Measurements from ENCODE around the gene SAMD9L.

Gene SAMD9L

DNA sequence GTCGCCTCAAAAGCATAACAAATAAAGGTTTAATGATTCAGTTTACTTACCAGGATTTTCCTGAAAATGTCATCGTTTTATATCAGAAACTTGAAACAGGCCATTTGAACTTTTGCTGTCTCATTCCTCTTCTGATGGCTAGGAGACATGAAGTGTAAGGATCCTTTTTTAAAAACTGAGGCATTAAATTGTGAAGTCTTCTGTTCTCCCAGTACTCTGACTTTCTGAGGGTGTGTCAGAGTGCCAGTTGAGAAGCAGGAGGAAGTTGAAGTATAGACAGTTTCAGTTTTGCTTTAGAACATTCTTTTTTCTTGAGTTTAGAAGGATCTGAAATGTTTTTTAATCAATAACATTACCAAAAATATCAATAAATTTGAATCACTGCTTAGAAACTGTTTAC lies at the start of gene SAMD9L:
Gene SAMD9L, minus strand, starts transcription at position 242 of the 400 bp plus-strand sequence. CDS start 12,414 bp downstream, outside the sequence.
- TF ChIP-seq, protein P1, sequence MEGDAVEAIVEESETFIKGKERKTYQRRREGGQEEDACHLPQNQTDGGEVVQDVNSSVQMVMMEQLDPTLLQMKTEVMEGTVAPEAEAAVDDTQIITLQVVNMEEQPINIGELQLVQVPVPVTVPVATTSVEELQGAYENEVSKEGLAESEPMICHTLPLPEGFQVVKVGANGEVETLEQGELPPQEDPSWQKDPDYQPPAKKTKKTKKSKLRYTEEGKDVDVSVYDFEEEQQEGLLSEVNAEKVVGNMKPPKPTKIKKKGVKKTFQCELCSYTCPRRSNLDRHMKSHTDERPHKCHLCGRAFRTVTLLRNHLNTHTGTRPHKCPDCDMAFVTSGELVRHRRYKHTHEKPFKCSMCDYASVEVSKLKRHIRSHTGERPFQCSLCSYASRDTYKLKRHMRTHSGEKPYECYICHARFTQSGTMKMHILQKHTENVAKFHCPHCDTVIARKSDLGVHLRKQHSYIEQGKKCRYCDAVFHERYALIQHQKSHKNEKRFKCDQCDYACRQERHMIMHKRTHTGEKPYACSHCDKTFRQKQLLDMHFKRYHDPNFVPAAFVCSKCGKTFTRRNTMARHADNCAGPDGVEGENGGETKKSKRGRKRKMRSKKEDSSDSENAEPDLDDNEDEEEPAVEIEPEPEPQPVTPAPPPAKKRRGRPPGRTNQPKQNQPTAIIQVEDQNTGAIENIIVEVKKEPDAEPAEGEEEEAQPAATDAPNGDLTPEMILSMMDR (IDR thresholded peaks at IDR 0.05; ENCODE audit: low read depth, low read length): no peak
- H3K4me3 ChIP-seq (replicated peaks in 1 of 2; ENCODE audit: low read depth in 2 of 2, low read length in 2 of 2): peak within 1 kb of the TSS; percentile 35 to 47
- peak; percentile 41 to 49 for DNase-seq (ENCODE audit: low read depth in 2 of 2)

DNA sequence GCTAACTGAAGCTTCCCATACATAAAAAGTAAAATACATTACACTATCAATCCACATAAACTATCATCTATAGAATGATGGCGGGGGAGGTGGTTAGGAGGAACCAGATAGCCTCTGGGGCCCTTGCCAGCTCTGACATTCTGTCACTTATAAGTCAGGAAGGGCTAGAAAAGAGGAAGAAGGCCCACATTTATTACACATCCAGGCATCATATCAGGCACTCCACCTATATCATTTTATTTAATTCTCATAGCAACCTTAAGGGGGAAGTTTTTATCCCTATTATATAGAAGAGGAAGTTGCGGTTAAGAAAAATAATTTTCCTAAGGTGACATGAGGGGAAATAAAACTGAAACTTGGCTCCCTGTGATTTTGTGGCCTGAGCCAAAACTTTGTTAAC lies 48.2 kb upstream of the SAMD9L start:
- no peak overlapping the region for H3K4me3 ChIP-seq (replicated peaks in 1 of 2; ENCODE audit: low read depth in 2 of 2, low read length in 2 of 2)
- DNase-seq (ENCODE audit: low read depth in 2 of 2): no peak
- TF ChIP-seq, protein P1 (IDR thresholded peaks at IDR 0.05; ENCODE audit: low read depth, low read length): no peak

DNA sequence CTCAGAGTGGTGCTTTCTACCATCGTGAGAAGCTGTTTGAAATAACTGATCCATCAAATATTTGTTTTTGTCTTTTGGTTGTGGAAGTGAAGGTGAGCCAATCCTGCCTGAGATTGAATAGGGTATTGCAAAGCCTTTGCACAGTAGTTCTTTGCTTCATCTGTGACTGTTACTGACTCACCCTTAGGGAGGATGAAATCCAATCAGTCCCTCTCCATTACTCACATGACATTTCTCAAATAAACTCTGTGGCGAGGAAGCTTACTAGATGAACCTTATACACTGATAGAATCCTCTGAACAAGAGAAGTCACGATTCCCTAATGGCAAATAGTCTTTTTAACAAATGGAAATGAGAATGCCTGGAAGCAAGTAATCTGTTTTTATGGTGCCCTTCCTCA lies 46.2 kb upstream of the SAMD9L start:
- TF ChIP-seq, protein P1 (IDR thresholded peaks at IDR 0.05; ENCODE audit: low read depth, low read length): no peak
- DNase-seq (ENCODE audit: low read depth in 2 of 2): peak in 1 of 2 donors; percentile 55
- H3K4me3 ChIP-seq (replicated peaks in 1 of 2; ENCODE audit: low read depth in 2 of 2, low read length in 2 of 2): no peak overlapping the region

DNA sequence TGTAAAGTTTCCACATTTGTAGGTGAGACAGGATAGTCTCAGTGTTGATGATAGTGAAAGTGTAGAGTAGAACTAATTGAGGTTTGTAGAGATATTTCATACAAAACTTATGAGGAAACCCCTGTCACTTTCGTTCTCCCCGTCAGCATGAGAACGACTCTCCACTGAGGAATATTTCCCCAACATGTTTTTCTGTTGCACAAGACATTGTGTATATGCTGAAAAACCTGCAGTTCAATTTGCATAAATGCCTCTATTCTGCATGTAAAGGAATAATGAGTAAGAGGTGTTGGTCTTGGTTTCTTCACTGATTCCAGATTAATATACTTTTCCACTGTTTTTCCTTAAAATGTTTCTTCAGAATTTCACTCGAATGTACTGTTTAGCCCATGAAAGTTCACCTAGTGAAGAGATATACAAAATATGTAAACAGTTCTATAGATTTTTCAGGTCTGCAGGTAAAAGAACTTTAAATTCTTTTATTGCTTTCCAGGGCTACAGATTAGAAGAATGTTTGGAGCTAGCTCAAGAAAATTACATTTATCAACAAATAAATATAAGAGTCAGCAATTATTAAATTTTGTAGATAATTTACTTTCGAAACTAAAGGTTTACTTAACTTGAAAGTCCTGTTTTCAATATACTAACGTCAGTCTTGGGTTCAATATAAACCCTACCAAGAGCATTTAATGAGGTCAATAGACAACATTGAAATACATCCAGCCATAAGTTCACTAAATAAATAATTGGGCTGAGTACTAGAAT lies 40.9 kb upstream of the SAMD9L start:
- no peak for DNase-seq (ENCODE audit: low read depth in 2 of 2)
- TF ChIP-seq, protein P1 (IDR thresholded peaks at IDR 0.05; ENCODE audit: low read depth, low read length): no peak
- H3K4me3 ChIP-seq (replicated peaks in 1 of 2; ENCODE audit: low read depth in 2 of 2, low read length in 2 of 2): no peak overlapping the region

DNA sequence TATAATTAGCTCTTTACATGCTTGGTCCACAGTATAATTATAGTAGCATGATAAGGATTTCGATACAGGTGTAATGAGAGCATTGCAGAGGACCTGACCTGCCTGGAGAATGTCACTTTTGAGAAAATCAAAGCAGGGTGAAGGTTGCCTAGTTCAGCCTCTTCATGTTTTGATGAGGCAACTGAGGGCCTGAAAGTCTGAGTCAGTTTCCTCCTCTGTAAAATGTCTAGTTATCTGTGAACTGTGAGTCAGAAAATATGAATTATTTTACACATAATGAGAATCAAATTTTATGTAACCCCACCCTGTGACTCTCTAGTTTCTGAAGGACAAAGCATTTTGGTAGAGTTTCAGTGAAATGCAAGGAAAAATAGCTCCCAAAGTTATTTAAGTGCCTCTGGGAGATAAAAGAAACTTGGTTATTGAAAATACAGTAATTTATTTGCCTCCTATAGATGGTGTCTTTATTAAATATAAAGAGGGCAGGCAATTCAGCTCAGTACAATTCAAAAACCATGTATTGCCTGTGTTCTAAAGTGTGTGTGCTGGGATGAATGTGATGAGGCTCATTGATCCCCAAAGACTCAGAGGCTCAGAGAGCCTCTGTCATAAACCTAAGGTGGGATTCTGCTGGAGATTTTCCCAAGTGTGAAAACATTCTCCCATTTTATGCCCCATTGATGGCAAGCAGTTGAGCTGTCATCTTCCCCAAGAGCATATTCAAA lies 37.3 kb upstream of the SAMD9L start:
- peak; percentile 26 to 58 for DNase-seq (ENCODE audit: low read depth in 2 of 2)
- TF ChIP-seq, protein P1 (IDR thresholded peaks at IDR 0.05; ENCODE audit: low read depth, low read length): no peak
- no peak overlapping the region for H3K4me3 ChIP-seq (replicated peaks in 1 of 2; ENCODE audit: low read depth in 2 of 2, low read length in 2 of 2)

DNA sequence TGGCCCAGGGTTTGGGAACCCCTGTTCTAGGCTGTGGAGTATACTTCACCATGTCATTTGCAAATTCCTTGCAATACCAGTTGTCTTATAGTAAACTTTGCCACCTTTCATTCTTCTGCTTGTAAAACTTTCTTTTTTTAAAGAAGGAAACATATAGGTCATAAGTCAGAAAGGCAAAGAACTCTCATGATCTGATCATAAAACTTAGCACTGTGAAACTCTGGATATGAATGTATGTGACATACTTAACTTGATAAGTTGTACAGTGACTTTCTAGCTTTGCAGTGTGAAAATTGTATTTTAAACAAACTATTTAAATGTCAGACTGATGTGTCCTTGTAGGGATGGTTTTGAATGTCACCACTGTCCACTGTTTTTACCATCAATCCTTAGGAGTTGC lies 31.0 kb upstream of the SAMD9L start:
- TF ChIP-seq, protein P1 (IDR thresholded peaks at IDR 0.05; ENCODE audit: low read depth, low read length): no peak
- H3K4me3 ChIP-seq (replicated peaks in 1 of 2; ENCODE audit: low read depth in 2 of 2, low read length in 2 of 2): no peak overlapping the region
- DNase-seq (ENCODE audit: low read depth in 2 of 2): no peak

Measured in cardiac fibroblast (primary cell).